Ishikawa (cell line): Measurements from ENCODE around the gene ARPC5.

ENCODE experiments used
- CREB1 ChIP-seq: IDR thresholded peaks from 2 replicates; pipeline ENCODE4 v1.6.1; 2012; ENCODE audit warnings: low read depth
- EGR1 ChIP-seq: IDR thresholded peaks from 2 replicates; pipeline ENCODE4 v1.6.1; 2012
- EP300 ChIP-seq: IDR thresholded peaks from 2 replicates; pipeline ENCODE4 v1.6.1; 2012; ENCODE audit warnings: borderline replicate concordance
- FOXM1 ChIP-seq: IDR thresholded peaks from 2 replicates; pipeline ENCODE4 v1.6.1; 2012; ENCODE audit warnings: low read depth, borderline replicate concordance
- NFIC ChIP-seq: IDR thresholded peaks from 2 replicates; pipeline ENCODE4 v1.6.1; 2012
- TAF1 ChIP-seq: IDR thresholded peaks from 2 replicates; pipeline ENCODE4 v1.6.1; 2012; ENCODE audit warnings: low read depth, mild to moderate bottlenecking
- TCF12 ChIP-seq: IDR thresholded peaks from 2 replicates; pipeline ENCODE4 v1.6.1; 2012; ENCODE audit warnings: low read depth
- TF ChIP-seq, protein P1 (sequence below): IDR thresholded peaks from 2 replicates; pipeline ENCODE4 v1.6.1; 2012; ENCODE audit warnings: low read depth, mild to moderate bottlenecking
- TF ChIP-seq, protein P2 (sequence below): IDR thresholded peaks from 2 replicates; pipeline ENCODE4 v1.6.1; 2012

DNA sequence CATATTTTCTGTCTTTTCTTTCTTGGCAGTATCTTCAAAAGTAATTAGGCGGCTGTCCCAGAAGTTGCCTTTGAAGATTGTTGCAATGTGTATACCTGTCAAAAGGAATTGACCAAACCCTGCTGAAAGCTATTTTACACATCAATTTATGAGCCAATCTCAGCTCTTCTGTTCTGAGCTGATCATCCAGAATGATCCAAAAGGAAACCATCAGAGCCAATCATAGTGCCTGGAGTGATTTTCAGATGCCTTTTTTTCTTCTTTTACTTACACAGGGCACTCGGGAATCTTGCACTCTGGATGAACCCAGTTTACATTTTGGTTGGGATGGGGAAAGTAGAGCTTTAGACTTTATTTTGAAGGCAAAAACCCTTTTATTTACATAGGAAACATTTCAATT is 39.3 kb upstream of the ARPC5 start:
- no peak for TF ChIP-seq EP300
- TF ChIP-seq, protein P1, sequence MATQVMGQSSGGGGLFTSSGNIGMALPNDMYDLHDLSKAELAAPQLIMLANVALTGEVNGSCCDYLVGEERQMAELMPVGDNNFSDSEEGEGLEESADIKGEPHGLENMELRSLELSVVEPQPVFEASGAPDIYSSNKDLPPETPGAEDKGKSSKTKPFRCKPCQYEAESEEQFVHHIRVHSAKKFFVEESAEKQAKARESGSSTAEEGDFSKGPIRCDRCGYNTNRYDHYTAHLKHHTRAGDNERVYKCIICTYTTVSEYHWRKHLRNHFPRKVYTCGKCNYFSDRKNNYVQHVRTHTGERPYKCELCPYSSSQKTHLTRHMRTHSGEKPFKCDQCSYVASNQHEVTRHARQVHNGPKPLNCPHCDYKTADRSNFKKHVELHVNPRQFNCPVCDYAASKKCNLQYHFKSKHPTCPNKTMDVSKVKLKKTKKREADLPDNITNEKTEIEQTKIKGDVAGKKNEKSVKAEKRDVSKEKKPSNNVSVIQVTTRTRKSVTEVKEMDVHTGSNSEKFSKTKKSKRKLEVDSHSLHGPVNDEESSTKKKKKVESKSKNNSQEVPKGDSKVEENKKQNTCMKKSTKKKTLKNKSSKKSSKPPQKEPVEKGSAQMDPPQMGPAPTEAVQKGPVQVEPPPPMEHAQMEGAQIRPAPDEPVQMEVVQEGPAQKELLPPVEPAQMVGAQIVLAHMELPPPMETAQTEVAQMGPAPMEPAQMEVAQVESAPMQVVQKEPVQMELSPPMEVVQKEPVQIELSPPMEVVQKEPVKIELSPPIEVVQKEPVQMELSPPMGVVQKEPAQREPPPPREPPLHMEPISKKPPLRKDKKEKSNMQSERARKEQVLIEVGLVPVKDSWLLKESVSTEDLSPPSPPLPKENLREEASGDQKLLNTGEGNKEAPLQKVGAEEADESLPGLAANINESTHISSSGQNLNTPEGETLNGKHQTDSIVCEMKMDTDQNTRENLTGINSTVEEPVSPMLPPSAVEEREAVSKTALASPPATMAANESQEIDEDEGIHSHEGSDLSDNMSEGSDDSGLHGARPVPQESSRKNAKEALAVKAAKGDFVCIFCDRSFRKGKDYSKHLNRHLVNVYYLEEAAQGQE, result no peak
- TF ChIP-seq, protein P2, sequence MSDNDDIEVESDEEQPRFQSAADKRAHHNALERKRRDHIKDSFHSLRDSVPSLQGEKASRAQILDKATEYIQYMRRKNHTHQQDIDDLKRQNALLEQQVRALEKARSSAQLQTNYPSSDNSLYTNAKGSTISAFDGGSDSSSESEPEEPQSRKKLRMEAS, result no peak
- no peak for TF ChIP-seq CREB1
- no peak for TF ChIP-seq TCF12
- TF ChIP-seq NFIC, result no peak
- no peak for TF ChIP-seq FOXM1
- no peak for TF ChIP-seq EGR1
- no peak for TF ChIP-seq TAF1
